ENCODE measurements around the gene HOXA6. TPM values are rescaled to one million over a fixed set of nuclear protein-coding genes. Genes with fewer than 3 reads are reported as not detected.

HOXA6 gene
- polyA plus RNA-seq, 1 experiment, result 1.2 TPM

DNA sequence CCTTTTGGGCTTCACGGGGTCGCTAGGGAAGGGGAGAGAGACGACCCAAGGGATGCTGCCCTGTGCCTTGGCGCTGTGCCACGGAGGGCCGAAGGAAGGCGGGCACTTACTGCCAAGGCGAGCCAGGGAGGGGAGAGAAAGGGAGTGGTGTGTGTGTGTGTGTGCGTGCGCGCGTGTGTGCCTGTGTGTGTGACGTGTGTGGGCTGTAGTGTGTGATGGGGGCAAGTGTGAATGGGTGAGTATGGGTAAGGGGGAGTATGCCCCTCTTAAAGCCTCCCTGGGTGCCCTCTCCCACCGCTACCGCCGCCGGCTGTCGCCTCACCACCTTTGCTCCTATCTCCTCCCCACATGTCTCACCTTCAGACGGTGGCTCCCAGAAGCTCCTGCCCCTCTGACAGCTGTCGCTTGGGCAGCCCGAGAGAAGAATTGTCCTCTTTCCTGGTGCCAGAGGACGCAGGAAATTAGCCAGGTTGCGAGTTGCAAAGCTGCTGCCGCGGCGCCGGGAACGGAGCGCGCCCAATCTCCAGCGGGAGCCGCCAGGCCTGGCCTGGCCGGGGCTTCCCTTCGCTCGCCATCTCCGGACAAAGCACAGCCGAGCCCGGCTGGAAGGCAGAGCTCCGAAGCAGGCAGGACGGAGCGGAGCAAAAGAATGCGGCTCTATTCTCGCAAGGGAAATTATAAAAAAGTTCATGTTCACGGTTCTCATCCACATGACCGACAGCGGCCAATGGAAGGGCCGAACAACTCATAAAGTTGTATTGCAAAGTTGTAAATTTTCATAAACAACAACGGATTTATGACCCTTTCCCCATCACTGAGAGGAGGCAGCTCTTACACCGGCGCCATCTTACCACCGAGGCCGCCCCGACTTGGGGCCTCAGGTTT lies 4.6 kb upstream of the HOXA6 start, which contains the start of gene HOXA3:
Gene HOXA3 (minus strand): TSS at position 653 of the 885 bp plus-strand sequence. CDS start 41,943 bp downstream, outside the sequence.
- peaks cover 6% of the 10 kb centered on the region for H3K27me3 ChIP-seq (ENCODE audit: control insufficient read depth, insufficient read depth, low read length)
- POLR2A ChIA-PET, result interaction anchor here (0.7 to 1.2 kb wide), 6 partner anchors 9 to 1296 kb away, joined by 3 to 10 read pairs (median 5); partner anchors contain the start of genes HOXA1 and HOXA5

GRCh38 chr7:27151341-27151930 lies 3.9 kb upstream of the HOXA6 start:
- DNase-seq (ENCODE audit: low read depth, low spot score), result no peak
- Histone ChIP-seq H3K27ac (ENCODE audit: low read depth, low read length) (peak overlapping the region; percentile 69), H3K27me3 (ENCODE audit: control insufficient read depth, insufficient read depth, low read length) (peaks cover 6% of the 10 kb centered on the region), H3K4me3 (ENCODE audit: low read depth, low read length) (peak overlapping the region; percentile 73), H3K9me3 (ENCODE audit: control insufficient read depth, insufficient read depth, low read length) (peaks cover 2% of the 10 kb centered on the region; the same call in 1 of the 2 replicates)
- TF ChIP-seq CTCF (IDR thresholded peaks at IDR 0.05; ENCODE audit: low read depth, low read length), result no peak
- ChIA-PET POLR2A (interaction anchor here (0.6 to 2.1 kb wide), 6 partner anchors 31 to 951 kb away, joined by 3 to 5 read pairs (median 3); partner anchors contain the start of genes CBX3 and HNRNPA2B1), CTCF (interaction anchor here (0.8 to 5.6 kb wide), 13 partner anchors 10 to 953 kb away, joined by 3 to 24 read pairs (median 4); no protein-coding TSS in a partner anchor)

More for the DNA sequence above, 4.6 kb upstream of the HOXA6 start, which contains the start of gene HOXA3:
- peaks cover 2% of the 10 kb centered on the region; the same call in 1 of the 2 replicates for H3K9me3 ChIP-seq (ENCODE audit: control insufficient read depth, insufficient read depth, low read length)
- peak within 1 kb of the TSS; percentile 69 for H3K27ac ChIP-seq (ENCODE audit: low read depth, low read length)
- no peak for TF ChIP-seq CTCF (IDR thresholded peaks at IDR 0.05; ENCODE audit: low read depth, low read length)
- CTCF ChIA-PET, result interaction anchor here (0.7 to 2.7 kb wide), 10 partner anchors 8 to 782 kb away, joined by 3 to 12 read pairs (median 4); partner anchors contain the start of gene HOXA5
- no peak for DNase-seq (ENCODE audit: low read depth, low spot score)
- H3K4me3 ChIP-seq (ENCODE audit: low read depth, low read length), result peak within 1 kb of the TSS; percentile 73

DNA sequence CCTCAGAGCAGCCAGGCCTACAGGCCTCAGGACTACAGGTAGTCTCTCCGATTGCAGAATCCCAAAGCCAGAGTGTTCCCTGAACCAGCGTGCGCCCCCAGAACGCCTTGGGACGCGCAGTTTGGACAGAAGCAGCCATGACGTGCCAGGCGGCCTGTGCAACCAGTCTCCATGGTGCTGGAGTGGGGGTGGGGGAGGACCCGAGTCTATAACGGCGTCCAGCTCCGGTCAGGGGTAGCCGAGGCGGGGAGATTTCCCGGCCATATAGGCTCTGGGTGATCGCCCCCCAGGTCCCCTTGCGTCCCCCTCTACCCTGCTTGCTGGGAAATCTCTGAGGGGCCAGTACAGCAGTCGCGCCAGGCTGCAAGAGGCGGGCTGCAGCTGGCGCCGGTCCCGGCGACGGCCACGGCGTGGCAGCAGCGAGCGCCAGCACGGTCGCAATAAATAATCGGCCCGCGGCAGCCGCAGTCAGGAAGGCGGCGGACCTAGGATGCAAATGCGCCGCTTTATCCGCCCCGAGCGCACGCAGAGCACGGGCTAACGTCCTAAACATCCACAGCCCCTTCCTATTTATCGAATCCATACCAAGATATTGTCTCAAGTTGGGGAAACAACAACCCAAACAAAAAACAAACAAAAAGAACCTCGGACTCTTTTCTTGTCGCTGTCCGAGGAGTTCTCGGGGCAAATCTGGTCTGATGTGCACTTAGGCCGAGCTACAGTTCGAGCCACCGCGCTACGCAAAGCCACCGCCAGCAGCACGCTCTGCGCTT lies 3.2 kb upstream of the HOXA6 start:
- POLR2A ChIA-PET, result interaction anchor here (0.6 to 2.1 kb wide), 8 partner anchors 10 to 951 kb away, joined by 3 to 5 read pairs (median 3); partner anchors contain the start of genes CBX3 and HNRNPA2B1
- H3K27ac ChIP-seq (ENCODE audit: low read depth, low read length), result peak overlapping the region; percentile 69
- H3K4me3 ChIP-seq (ENCODE audit: low read depth, low read length), result peak overlapping the region; percentile 73
- no peak for DNase-seq (ENCODE audit: low read depth, low spot score)
- TF ChIP-seq CTCF (IDR thresholded peaks at IDR 0.05; ENCODE audit: low read depth, low read length), result peak; percentile 79
- H3K9me3 ChIP-seq (ENCODE audit: control insufficient read depth, insufficient read depth, low read length), result peaks cover 2% of the 10 kb centered on the region; the same call in 1 of the 2 replicates
- H3K27me3 ChIP-seq (ENCODE audit: control insufficient read depth, insufficient read depth, low read length), result peaks cover 3% of the 10 kb centered on the region
- CTCF ChIA-PET, result interaction anchor here (0.5 to 5.6 kb wide), 20 partner anchors 8 to 1289 kb away, joined by 3 to 24 read pairs (median 4); no protein-coding TSS in a partner anchor

DNA sequence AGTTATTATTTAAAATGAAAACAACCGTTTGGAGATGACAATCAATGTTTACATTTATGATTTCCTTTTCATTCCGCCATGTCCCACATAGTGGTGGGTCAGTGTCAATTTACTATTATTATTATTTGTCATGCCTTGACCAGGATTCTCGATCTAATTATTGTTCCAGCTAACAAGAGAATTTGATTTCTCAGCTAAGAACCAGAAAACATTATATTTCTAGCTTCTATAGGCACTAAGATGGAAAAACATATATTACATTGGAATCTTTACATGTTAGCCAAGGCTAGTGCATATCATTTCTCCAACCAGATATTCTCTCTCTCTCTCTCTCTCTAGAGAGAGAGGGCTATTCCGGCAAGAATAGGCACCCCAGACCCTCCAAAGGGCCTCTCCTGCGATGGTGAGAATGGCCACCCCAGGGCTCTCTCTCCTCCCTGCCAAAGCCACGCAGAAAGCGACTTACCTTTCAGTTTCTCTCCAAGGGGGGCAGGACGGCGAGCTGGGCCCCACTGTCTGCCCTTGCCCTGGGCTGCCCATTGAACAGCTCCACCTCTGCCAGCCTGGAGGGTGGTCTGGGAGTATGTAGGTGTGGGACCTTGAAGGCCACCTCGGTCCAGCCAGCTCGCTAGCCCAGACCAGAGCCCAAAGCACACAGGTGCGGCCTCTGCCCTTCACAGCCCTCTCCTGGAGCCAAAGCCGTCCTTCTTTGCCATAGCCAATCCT lies 2.4 kb upstream of the HOXA6 start:
- CTCF ChIA-PET, result interaction anchor here (0.5 to 5.6 kb wide), 20 partner anchors 9 to 1288 kb away, joined by 3 to 24 read pairs (median 5); no protein-coding TSS in a partner anchor

More for the DNA sequence above, 2.4 kb upstream of the HOXA6 start:
- peak overlapping the region; percentile 52 for H3K27ac ChIP-seq (ENCODE audit: low read depth, low read length)
- peaks cover 2% of the 10 kb centered on the region; the same call in 1 of the 2 replicates for H3K9me3 ChIP-seq (ENCODE audit: control insufficient read depth, insufficient read depth, low read length)
- POLR2A ChIA-PET, result interaction anchor here (0.6 to 2.1 kb wide), 4 partner anchors 9 to 950 kb away, joined by 3 to 5 read pairs (median 4); partner anchors contain the start of gene HNRNPA2B1
- TF ChIP-seq CTCF (IDR thresholded peaks at IDR 0.05; ENCODE audit: low read depth, low read length), result no peak
- peak overlapping the region; percentile 73 for H3K4me3 ChIP-seq (ENCODE audit: low read depth, low read length)
- DNase-seq (ENCODE audit: low read depth, low spot score), result no peak
- peaks cover 3% of the 10 kb centered on the region for H3K27me3 ChIP-seq (ENCODE audit: control insufficient read depth, insufficient read depth, low read length)
